ENCODE measurements around the gene TGFBR2.

Gene TGFBR2

DNA sequence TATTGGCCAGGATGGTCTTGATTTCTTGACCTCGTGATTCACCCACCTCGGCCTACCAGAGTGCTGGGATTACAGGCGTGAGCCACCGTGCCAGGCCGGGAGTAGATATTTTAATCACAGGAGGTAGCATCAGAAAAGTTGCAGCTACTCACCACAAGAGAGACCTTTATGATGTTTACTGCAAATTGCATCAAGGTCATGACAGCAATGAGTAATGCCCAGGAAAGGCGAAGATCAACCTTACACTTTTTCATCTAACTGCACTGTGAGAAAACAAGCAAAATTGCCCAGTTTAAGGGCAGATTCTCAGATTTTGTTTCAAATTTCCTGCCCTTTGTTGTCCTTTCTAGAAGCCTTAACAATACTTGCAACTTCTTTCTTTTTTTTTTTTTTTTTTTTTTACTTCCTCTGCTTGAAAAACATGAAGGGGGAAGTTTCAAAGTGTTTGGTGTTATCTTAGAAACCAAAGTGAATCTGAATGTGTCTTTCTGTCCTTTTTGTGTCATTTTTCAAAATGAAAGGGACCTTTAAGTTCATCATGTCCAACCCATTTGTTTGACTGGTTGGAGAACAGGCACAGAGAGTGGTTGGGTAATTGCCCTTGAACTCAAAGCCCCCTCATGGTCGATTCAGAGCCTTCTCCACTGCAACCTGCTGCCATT lies 25.0 kb downstream of the TGFBR2 start:
- Mint-ChIP-seq H3K4me3 (peak overlapping the region; percentile 70), H3K36me3 (ENCODE audit: low read depth) (peaks cover 89% of the 10 kb centered on the region), H3K27me3 (no peaks in the 10 kb centered on the region), H3K9me3 (no peaks in the 10 kb centered on the region), H3K27ac (peak overlapping the region; percentile 96), H3K4me1 (ENCODE audit: low read depth) (peaks cover 95% of the 10 kb centered on the region)
- peak; percentile 69 for DNase-seq

DNA sequence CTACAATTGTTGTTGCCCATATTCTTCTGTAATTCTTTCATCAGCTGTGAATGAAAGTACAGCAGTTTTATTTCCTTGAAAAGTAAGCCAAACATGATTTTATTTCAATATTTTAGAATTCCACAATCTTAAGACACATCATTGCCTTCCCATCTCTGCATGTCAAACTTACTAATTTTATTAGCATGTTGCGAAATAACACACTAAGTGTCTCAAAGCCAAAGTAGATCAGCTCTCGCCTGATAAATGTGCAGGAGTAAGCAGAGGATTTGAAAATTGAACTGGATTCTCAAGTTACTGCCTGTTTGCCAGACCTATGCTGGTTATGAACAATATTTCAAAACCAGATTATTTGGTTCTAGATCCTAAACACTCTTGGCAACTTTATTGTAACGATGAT lies 25.7 kb downstream of the TGFBR2 start:
- H3K27ac Mint-ChIP-seq, result peak overlapping the region; percentile 96
- peak overlapping the region; percentile 70 for H3K4me3 Mint-ChIP-seq
- peaks cover 89% of the 10 kb centered on the region for H3K36me3 Mint-ChIP-seq (ENCODE audit: low read depth)
- DNase-seq, result no peak
- peaks cover 95% of the 10 kb centered on the region for H3K4me1 Mint-ChIP-seq (ENCODE audit: low read depth)
- no peaks in the 10 kb centered on the region for H3K9me3 Mint-ChIP-seq
- no peaks in the 10 kb centered on the region for H3K27me3 Mint-ChIP-seq

DNA sequence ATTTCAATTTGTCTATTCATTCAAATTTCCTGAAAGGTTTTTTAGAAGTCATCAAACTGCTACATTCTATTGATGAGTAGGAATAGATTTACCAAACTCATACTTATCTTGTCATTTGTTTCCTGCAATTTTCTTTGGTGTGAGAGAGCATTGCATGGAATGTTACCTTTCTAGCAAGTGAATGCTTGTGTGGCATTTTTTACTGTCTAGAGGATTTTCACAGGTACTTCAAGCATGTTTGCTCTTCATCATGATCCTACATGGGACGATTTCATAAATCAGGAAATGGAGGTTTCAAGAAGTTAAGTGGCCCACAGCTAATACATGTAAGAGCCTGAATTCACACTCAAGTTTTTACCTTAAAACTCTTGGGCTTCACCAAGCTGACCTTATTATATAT lies 26.1 kb downstream of the TGFBR2 start:
- H3K9me3 Mint-ChIP-seq, result no peaks in the 10 kb centered on the region
- H3K27me3 Mint-ChIP-seq, result no peaks in the 10 kb centered on the region
- peak overlapping the region; percentile 96 for H3K27ac Mint-ChIP-seq
- no peak for DNase-seq
- peaks cover 96% of the 10 kb centered on the region for H3K4me1 Mint-ChIP-seq (ENCODE audit: low read depth)
- peaks cover 90% of the 10 kb centered on the region for H3K36me3 Mint-ChIP-seq (ENCODE audit: low read depth)
- H3K4me3 Mint-ChIP-seq, result peak overlapping the region; percentile 70

DNA sequence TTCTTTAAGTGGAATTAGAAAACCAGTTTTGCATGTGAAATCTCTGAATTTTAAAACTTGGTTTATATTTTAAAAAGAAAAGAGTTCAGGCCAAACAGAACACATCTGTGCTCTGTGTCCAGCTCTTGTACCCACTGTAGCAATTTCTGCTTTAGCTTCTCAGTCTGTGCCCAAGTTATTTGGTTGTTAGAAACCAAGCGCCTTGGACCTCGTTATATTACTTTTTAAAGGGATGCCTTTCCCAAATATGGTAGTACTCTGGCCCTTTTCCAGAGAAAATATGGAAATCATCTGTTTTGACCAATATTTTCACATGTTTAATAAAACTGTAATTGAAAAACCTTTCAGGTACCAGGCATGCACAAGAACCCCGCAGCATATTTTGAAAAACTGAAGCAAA lies 27.3 kb downstream of the TGFBR2 start:
- Mint-ChIP-seq H3K27me3 (no peaks in the 10 kb centered on the region), H3K9me3 (no peaks in the 10 kb centered on the region), H3K4me1 (ENCODE audit: low read depth) (peaks cover 98% of the 10 kb centered on the region), H3K4me3 (no peak overlapping the region), H3K27ac (peak overlapping the region; percentile 96), H3K36me3 (ENCODE audit: low read depth) (peaks cover 94% of the 10 kb centered on the region)
- DNase-seq, result no peak

DNA sequence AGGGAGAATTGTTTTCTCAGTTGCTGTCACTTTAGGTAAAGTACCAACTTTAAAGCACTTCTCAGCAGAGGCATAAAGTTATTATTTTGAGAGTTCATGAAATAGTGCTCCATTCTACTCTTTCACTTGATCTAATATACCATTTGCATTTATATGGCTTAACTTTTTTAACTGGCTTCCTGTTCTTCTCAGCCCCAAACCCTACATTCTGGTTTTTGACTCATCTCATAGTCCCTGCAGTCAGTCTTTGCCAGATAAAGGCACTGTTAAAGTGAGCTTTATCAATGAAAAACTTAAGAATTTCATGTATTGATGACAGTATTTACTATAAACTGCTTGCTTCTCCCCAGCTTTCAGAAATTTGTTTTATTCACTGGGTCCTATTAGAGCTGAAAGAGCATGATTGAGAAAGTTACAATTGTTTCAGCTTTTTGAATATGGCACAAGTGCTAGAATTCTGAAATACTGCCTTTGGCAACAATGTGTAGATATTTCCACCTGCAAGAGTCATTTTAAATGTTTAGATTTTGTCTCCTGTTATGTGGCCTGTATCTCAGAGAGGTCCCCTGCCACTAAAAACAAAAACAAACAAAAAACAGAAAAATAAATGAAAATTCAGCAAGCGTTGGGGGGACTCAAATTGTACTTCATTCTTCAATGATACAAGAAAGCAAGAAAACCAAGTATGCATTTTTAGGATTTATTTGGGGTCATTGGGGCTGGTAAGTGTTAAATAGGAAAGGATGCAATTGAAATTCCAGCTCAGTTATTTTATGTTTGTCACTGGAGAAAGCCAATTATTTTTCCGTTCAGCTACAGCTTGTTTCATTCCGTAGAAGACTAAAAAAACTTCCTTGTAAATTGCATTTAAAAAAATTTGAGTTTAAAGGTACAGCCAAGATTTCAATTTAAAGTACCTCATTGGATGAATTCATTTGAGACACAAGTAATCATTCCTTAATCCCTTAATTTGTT lies 28.6 kb downstream of the TGFBR2 start:
- Mint-ChIP-seq H3K27me3 (no peaks in the 10 kb centered on the region), H3K4me3 (peak overlapping the region; percentile 52), H3K27ac (peak overlapping the region; percentile 96), H3K36me3 (ENCODE audit: low read depth) (peaks cover 90% of the 10 kb centered on the region), H3K4me1 (ENCODE audit: low read depth) (peaks cover 98% of the 10 kb centered on the region), H3K9me3 (no peaks in the 10 kb centered on the region)
- DNase-seq, result no peak

DNA sequence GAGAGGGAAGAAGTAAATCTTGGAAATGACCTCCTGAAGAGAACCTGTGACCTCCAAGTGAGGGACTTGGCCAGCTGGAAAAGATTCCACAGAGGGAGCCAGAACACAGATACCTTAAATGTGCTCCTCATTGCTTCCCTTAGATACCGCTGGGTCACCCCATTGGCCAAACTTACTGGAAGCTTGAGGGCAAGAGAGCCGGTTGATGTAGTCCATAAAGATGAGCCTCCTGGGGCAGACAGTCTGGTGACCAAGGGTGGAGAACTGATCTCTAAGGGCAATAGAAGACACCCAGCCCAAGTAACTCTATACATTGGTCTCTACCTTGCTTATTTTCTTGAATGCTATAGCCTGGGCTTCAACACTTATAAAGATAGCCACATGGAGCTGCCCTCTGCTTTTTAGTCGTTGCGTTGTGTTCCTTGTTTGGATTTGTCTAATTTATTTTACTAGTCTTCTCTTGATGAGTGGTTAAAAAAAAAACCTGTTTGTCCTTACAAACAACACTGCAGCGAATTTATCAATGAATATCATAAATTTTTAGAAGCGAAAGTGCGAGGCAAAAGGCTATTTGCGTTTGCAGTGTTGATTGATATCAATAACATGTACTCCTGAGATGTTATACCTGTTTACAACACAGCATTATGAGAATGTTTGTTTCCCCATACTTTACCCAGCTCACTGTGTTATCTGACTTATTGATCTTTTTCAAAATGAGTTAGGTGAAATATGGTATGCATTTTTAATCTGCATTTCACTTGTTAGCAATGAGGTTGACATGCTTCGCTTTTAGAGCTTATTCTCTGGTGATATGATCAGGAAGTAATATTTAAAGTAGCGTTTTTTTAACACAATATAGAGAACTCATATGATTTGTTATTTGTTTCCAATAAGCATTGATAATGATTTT lies 31.2 kb downstream of the TGFBR2 start:
- Mint-ChIP-seq H3K27ac (peak overlapping the region; percentile 96), H3K27me3 (no peaks in the 10 kb centered on the region), H3K36me3 (ENCODE audit: low read depth) (peaks cover 80% of the 10 kb centered on the region), H3K4me1 (ENCODE audit: low read depth) (peaks cover 96% of the 10 kb centered on the region), H3K9me3 (no peaks in the 10 kb centered on the region), H3K4me3 (peak overlapping the region; percentile 52)
- peak; percentile 36 for DNase-seq

DNA sequence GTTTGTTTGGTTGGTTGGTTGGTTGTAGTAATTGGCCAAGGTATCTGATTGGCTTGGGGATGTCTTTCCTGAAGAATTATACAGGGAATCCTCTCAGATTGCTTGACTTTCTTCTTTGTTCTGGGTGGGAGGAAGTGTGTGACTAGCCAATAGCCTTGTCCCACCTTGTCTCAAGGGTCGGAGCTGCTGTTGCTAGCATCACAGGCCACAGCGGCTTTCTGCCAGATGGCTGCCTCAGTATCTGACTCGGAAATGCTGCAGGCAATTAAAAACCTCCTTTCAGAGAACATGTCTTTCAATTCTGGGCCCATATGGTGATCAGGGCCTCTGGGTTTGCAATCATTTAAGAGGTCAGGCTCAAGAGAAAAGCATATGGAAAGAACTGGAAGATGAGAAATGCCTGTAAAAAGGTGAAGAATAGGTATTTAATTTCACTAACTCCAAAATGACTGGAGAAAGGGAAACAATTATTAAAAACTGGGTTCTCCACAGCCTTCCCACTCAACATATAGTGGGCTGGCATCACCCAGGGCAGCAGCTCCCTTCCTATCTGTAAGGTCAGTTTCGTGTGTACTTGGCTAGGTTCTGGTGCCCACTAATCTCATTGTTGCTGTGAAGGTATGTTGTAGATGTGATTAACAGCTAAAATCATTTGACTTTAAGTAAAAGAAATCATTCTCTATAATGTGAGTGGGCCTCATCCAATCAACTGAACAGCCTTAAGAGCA lies 32.4 kb downstream of the TGFBR2 start:
- Mint-ChIP-seq H3K27me3 (no peaks in the 10 kb centered on the region), H3K27ac (peak overlapping the region; percentile 96), H3K4me1 (ENCODE audit: low read depth) (peaks cover 95% of the 10 kb centered on the region), H3K4me3 (peak overlapping the region; percentile 52), H3K9me3 (no peaks in the 10 kb centered on the region), H3K36me3 (ENCODE audit: low read depth) (peaks cover 81% of the 10 kb centered on the region)
- DNase-seq, result peak; percentile 39

DNA sequence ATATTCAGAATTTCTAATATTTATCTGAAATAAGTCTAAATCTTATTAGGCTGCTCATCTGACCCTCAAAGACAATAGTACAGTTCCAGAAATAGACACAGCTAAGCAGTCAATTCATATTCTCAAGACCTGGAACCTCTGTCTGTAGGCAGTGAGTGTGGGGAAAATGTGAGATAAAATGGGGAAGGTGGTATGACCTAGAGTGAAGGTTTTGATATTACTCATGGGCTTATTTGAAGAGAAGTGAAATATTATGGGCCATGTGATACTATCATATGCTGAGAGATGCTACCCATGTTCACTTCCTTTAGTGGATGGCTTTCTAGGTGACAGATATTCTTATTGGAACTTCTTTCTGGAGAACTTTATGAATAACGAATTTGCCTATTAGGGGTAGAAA lies 33.5 kb downstream of the TGFBR2 start:
- H3K4me3 Mint-ChIP-seq, result peak overlapping the region; percentile 52
- H3K36me3 Mint-ChIP-seq (ENCODE audit: low read depth), result peaks cover 75% of the 10 kb centered on the region
- no peak for DNase-seq

DNA sequence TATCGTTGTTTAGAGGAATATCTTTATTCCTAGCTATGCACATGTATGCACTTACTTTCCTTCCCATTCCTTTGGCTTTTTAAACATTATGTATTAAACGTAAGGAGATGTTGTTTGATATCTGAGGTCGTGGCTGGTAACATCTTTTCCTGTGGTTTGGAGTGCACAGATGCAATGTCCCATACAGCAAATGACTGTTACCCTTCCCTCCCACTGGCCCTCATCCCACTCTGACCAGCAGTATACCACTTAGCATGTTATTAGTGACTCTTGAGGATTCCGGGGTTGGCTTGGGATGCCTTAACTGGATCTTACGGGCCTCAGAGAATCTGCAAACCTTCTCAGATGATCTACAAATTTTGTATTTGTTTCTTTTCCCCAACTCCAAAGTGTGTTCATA lies 34.5 kb downstream of the TGFBR2 start:
- Mint-ChIP-seq H3K4me3 (peak overlapping the region; percentile 52), H3K9me3 (no peaks in the 10 kb centered on the region), H3K27me3 (no peaks in the 10 kb centered on the region), H3K36me3 (ENCODE audit: low read depth) (peaks cover 75% of the 10 kb centered on the region), H3K4me1 (ENCODE audit: low read depth) (peaks cover 95% of the 10 kb centered on the region), H3K27ac (peak overlapping the region; percentile 96)
- DNase-seq, result peak; percentile 32

More for the DNA sequence above, 33.5 kb downstream of the TGFBR2 start:
- peak overlapping the region; percentile 96 for H3K27ac Mint-ChIP-seq
- no peaks in the 10 kb centered on the region for H3K27me3 Mint-ChIP-seq
- H3K4me1 Mint-ChIP-seq (ENCODE audit: low read depth), result peaks cover 95% of the 10 kb centered on the region
- H3K9me3 Mint-ChIP-seq, result no peaks in the 10 kb centered on the region

DNA sequence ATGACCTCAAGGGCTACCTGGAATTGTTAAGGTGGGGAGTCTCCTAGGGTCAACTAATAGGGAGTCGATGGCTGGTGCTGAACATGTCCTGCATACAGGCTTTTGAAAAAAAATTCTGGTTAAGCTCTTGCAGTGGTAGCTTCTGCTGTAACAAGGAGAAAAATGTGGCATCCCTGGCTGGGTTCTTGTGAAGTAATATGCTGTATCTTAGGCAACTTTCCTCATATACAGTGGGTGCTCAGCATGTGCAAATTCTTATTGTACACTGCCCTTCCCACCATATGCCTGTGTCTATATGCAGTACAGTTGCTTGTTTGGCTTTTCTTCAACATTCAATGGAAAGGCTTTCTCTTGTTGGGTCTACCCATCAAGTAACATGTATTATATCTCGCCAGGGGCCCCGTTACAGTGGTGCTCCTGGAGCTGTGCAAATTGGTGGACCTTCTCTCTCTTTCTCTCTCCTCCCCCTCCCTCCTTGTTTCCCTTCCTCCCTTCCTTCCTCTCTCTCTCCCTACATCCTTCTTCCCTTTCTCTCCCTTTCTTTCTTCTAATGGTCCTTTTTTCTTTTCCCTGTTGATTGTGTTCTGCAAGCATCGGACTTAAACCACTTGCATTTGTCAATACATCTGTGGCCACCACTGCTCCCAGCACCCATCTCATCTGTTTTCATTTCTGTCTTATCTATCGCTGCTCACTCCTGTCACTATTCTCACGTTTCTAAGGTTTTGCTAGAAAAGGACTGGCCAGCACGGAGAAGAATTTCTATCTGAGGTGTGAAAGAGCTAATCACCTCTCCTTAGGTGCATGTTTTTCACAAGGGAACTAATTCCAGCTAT lies 35.2 kb downstream of the TGFBR2 start:
- Mint-ChIP-seq H3K9me3 (no peaks in the 10 kb centered on the region), H3K36me3 (ENCODE audit: low read depth) (peaks cover 76% of the 10 kb centered on the region), H3K27ac (peak overlapping the region; percentile 96), H3K27me3 (no peaks in the 10 kb centered on the region), H3K4me1 (ENCODE audit: low read depth) (peaks cover 96% of the 10 kb centered on the region), H3K4me3 (peak overlapping the region; percentile 52)
- DNase-seq, result no peak

DNA sequence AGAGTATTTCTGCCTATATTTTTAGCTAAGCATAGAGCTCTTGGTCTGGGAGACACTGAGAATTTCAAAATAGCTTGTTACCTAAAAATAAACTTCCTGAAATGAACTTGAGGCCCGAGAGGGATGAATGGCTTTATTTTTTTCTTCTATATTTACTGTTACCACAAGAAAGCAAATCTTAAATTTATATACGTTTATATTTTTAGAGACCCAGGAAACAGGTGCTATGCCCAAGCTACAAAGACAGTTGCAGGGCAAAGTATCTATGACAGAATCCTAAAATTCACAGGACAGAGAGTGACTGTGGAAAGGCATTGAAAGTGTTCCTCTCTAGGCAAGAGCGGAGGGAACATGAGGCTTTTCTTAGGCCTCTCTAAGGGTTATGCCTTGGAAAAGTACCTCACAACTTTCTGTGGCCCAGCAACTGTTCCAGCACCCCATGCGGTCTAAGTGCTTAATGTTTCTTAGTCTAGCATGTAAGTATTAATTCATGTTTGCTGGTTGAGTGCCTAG lies 36.5 kb downstream of the TGFBR2 start:
- no peaks in the 10 kb centered on the region for H3K27me3 Mint-ChIP-seq
- H3K9me3 Mint-ChIP-seq, result no peaks in the 10 kb centered on the region
- H3K36me3 Mint-ChIP-seq (ENCODE audit: low read depth), result peaks cover 75% of the 10 kb centered on the region
- H3K4me1 Mint-ChIP-seq (ENCODE audit: low read depth), result peaks cover 93% of the 10 kb centered on the region
- H3K27ac Mint-ChIP-seq, result peak overlapping the region; percentile 96
- DNase-seq, result peak; percentile 31
- peak overlapping the region; percentile 24 for H3K4me3 Mint-ChIP-seq

DNA sequence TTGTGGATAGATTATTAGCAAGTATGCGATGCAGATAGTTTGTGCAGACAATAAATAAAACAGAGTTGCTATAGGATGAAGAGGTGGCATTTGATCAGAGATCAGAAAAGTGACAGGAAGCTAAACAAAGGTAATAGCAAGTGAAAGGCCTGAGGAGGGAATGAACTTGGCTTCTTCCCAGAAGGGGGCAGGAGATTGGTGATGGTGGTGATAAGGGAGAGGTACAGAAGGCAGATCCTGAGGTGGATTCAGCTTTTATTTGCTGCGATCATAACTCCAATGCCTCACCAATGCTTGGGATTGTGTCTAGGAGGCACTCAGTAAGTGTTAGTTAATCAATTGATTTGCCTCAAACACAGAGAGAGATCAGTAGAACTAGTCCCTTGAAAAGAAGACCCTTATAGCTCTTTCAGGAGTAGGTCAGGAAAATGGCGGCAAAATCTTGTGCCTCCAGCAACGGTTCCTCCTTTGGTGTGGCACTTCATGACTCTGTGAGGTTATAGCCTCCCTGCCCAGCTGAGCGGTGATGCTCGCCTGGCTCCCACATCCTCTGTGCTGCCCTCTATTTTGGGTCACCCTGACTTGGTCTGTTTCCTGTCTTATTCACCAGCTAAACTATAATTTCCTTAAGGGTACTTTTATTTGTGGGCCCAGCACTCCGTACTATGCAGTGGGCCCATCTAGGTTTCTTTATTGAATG lies 37.5 kb downstream of the TGFBR2 start:
- Mint-ChIP-seq H3K9me3 (no peaks in the 10 kb centered on the region), H3K27ac (peak overlapping the region; percentile 96), H3K36me3 (ENCODE audit: low read depth) (peaks cover 76% of the 10 kb centered on the region), H3K27me3 (no peaks in the 10 kb centered on the region), H3K4me1 (ENCODE audit: low read depth) (peaks cover 93% of the 10 kb centered on the region), H3K4me3 (peak overlapping the region; percentile 24)
- DNase-seq, result no peak

All from activated T-cell treated with anti-CD3 and anti-CD28 coated beads, Interleukin-2, amount 50 U/mL, for 24 hours (primary cell).